Measurements from ENCODE around the gene APH1A. TPM values are rescaled to one million over a fixed set of nuclear protein-coding genes. Genes with fewer than 3 reads are reported as not detected.
"Not testable (repeated sequence)": the region's sequence is repeated elsewhere in the genome, so short reads cannot be mapped to it uniquely, and the experiment has no call there.

The APH1A gene
- total RNA-seq, 1 donor: 103 TPM

- no peak for DNase-seq (ENCODE audit: low read depth)
- peak overlapping the region; percentile 84 for H3K4me3 ChIP-seq (ENCODE audit: low read depth, low read length)
- no peak for TF ChIP-seq CTCF (IDR thresholded peaks at IDR 0.05; ENCODE audit: insufficient read depth, low read depth, low read length)
Observed at GRCh38 chr1:150234309-150234565, 34.6 kb downstream of the APH1A start.

DNA sequence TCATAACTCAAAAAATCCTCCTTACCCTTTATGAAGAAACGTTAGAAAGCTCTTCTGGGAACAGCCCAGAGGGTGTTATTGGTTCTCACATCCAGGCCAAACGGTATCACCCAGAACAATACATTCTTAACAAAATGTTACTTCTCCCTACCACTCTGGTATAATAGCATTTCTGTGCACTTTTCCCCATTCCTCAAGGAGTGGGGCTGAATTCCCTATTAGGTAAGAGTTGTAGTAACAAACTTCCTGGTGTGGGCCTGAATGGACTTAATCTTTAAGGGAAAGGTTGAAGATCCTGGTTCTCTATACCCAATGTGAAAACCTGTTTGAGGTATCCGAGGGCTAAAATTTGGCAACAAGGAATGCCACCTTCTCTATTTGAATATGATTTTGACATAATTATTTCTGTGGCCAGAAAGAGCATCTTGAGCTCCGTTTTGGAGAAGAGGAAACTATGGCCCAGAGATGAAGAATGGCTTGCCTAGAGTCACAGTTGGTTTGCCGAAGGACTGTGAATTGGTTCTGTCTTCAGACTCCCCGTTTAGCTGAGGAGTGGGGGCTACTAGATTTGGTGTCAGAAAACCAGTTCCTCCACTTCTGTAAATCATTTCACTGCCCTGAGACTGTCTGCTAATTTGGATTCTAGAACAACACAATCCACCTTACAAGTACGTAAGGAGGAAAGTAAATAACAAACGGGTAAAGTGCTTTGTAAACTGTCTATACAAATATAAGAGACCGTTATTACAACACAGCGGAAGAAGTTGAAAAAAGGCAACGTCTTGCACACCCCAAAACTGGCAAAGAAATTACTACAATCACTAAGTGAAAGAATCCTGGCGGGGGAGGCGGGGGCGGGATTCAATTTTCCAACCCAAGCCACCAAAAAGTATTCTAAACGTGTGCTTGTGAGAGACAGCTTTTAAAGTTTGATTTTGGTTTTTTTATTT, 35.2 kb downstream of the APH1A start:
- DNase-seq (ENCODE audit: low read depth): peak; percentile 47
- H3K4me3 ChIP-seq (ENCODE audit: low read depth, low read length): peak overlapping the region; percentile 84
- no peak for TF ChIP-seq CTCF (IDR thresholded peaks at IDR 0.05; ENCODE audit: insufficient read depth, low read depth, low read length)

- DNase-seq (ENCODE audit: low read depth); H3K4me3 ChIP-seq (ENCODE audit: low read depth, low read length): not testable (repeated sequence)
Observed at GRCh38 chr1:150232921-150233320, 35.9 kb downstream of the APH1A start.

DNA sequence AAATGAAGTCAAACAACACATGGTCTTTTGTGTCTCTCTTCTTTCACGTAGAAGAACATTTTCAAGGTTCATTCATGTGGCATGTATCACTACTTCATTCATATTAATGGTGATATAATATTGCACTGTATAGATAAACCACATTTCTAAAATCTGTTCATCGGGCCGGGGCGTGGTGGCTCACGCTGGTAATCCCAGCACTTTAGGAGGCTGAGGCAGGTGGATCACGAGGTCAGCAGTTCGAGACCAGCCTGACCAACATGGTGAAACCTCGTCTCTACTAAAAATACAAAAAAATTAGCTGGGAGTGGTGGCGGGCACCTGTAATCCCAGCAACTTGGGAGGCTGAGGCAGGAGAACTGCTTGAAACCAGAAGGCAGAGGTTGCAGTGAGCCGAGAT, 40.6 kb downstream of the APH1A start:
- DNase-seq (ENCODE audit: low read depth); H3K4me3 ChIP-seq (ENCODE audit: low read depth, low read length): not testable (repeated sequence)

- no peak for TF ChIP-seq CTCF (IDR thresholded peaks at IDR 0.05; ENCODE audit: insufficient read depth, low read depth, low read length)
- H3K4me3 ChIP-seq (ENCODE audit: low read depth, low read length): no peak overlapping the region
Observed at GRCh38 chr1:150227228-150227627, 41.6 kb downstream of the APH1A start.

DNA sequence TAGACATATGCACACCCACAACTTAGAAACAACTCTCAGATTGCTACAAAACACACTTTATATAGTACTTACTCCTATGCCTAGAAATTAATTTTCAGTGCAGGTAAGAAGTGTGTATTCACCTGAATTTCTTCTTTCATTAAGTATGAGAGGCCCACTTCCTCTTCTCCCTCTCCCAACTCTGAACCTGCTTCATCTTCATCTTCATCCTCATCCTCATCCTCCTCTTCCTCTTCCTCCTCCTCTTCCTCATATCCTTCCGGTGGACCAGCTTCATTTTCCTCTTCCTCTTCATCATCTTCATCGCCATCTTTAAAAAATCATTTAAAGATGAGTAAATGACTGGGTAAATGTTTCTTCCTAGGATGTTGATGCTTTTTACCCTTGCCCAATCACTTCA, 42.3 kb downstream of the APH1A start:
- no peak for TF ChIP-seq CTCF (IDR thresholded peaks at IDR 0.05; ENCODE audit: insufficient read depth, low read depth, low read length)
- H3K4me3 ChIP-seq (ENCODE audit: low read depth, low read length): no peak overlapping the region
- DNase-seq (ENCODE audit: low read depth): no peak

More at GRCh38 chr1:150227228-150227627, 41.6 kb downstream of the APH1A start:
- DNase-seq (ENCODE audit: low read depth): no peak

GRCh38 chr1:150225546-150225945, 43.3 kb downstream of the APH1A start:
- no peak for DNase-seq (ENCODE audit: low read depth)
- no peak for TF ChIP-seq CTCF (IDR thresholded peaks at IDR 0.05; ENCODE audit: insufficient read depth, low read depth, low read length)
- no peak overlapping the region for H3K4me3 ChIP-seq (ENCODE audit: low read depth, low read length)

DNA sequence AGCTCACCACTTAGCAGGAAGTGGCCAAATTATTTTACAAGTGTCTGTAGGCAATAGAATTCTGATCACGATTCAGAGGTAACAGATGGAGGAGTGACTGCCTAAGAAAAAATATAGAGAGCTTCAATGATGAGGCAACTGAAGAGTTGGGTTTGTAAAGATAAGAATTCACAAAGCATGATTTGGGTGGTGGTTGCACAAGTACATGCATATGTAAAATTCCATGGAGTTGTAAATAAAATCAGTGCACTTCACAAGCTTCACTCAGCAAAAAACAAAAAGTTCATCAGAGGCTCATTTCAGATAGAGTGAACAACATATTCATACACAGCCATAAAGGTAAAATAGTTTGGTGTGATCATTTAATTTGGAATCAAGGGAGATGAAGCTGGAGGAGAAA, 43.8 kb downstream of the APH1A start:
- TF ChIP-seq CTCF (IDR thresholded peaks at IDR 0.05; ENCODE audit: insufficient read depth, low read depth, low read length): no peak
- DNase-seq (ENCODE audit: low read depth): peak; percentile 3
- no peak overlapping the region for H3K4me3 ChIP-seq (ENCODE audit: low read depth, low read length)
